ENCODE results near the gene HTR1E.
"Not testable (repeated sequence)": the region's sequence is repeated elsewhere in the genome, so short reads cannot be mapped to it uniquely, and the experiment has no call there.

The HTR1E gene

GRCh38 chr6:86937219-86938079, at the start of gene HTR1E:
HTR1E (plus strand) TSS chr6:86937528; CDS start chr6:87015335, 77,807 bp downstream.
- Histone ChIP-seq H3K36me3 (ENCODE audit: insufficient read depth, low read length) (no peaks in the 10 kb centered on the region), H3K4me1 (ENCODE audit: insufficient read depth, low read length) (no peaks in the 10 kb centered on the region), H2AFZ (ENCODE audit: low read depth, low read length) (peak within 1 kb of the TSS; percentile 58), H3K9me3 (ENCODE audit: low read length) (no peaks in the 10 kb centered on the region), H3K27me3 (ENCODE audit: insufficient read depth, low read length) (peaks cover 36% of the 10 kb centered on the region), H3K4me3 (ENCODE audit: low read length) (no peak within 1 kb of the TSS)

GRCh38 chr6:86888301-86888700, 49.0 kb upstream of the HTR1E start:
- Histone ChIP-seq H3K27me3 (ENCODE audit: insufficient read depth, low read length) (no peaks in the 10 kb centered on the region), H3K4me3 (ENCODE audit: low read length) (no peak overlapping the region), H3K9me3 (ENCODE audit: low read length) (no peaks in the 10 kb centered on the region), H2AFZ (ENCODE audit: low read depth, low read length) (no peak overlapping the region), H3K4me1 (ENCODE audit: insufficient read depth, low read length) (no peaks in the 10 kb centered on the region), H3K36me3 (ENCODE audit: insufficient read depth, low read length) (no peaks in the 10 kb centered on the region)

- not testable (repeated sequence) for H2AFZ ChIP-seq (ENCODE audit: low read depth, low read length); H3K9me3 ChIP-seq (ENCODE audit: low read length); H3K4me3 ChIP-seq (ENCODE audit: low read length); H3K27me3 ChIP-seq (ENCODE audit: insufficient read depth, low read length); H3K36me3 ChIP-seq (ENCODE audit: insufficient read depth, low read length); H3K4me1 ChIP-seq (ENCODE audit: insufficient read depth, low read length)
These were observed 40.1 kb upstream of the HTR1E start for GRCh38 chr6:86897265-86897664.

- no peaks in the 10 kb centered on the region for H3K36me3 ChIP-seq (ENCODE audit: insufficient read depth, low read length)
- peaks cover 3% of the 10 kb centered on the region for H3K27me3 ChIP-seq (ENCODE audit: insufficient read depth, low read length)
- no peaks in the 10 kb centered on the region for H3K4me1 ChIP-seq (ENCODE audit: insufficient read depth, low read length)
- H2AFZ ChIP-seq (ENCODE audit: low read depth, low read length), result no peak overlapping the region
- no peaks in the 10 kb centered on the region for H3K9me3 ChIP-seq (ENCODE audit: low read length)
- no peak overlapping the region for H3K4me3 ChIP-seq (ENCODE audit: low read length)
These were observed 23.5 kb upstream of the HTR1E start for GRCh38 chr6:86913795-86914194.

GRCh38 chr6:86916393-86916792, 20.9 kb upstream of the HTR1E start:
- H3K9me3 ChIP-seq (ENCODE audit: low read length), result no peaks in the 10 kb centered on the region
- no peak overlapping the region for H2AFZ ChIP-seq (ENCODE audit: low read depth, low read length)
- H3K27me3 ChIP-seq (ENCODE audit: insufficient read depth, low read length), result peaks cover 3% of the 10 kb centered on the region
- H3K4me1 ChIP-seq (ENCODE audit: insufficient read depth, low read length), result no peaks in the 10 kb centered on the region
- no peaks in the 10 kb centered on the region for H3K36me3 ChIP-seq (ENCODE audit: insufficient read depth, low read length)
- H3K4me3 ChIP-seq (ENCODE audit: low read length), result no peak overlapping the region

GRCh38 chr6:86927138-86927537, 10.2 kb upstream of the HTR1E start:
- not testable (repeated sequence) for H3K4me3 ChIP-seq (ENCODE audit: low read length); H3K4me1 ChIP-seq (ENCODE audit: insufficient read depth, low read length); H2AFZ ChIP-seq (ENCODE audit: low read depth, low read length); H3K27me3 ChIP-seq (ENCODE audit: insufficient read depth, low read length); H3K36me3 ChIP-seq (ENCODE audit: insufficient read depth, low read length); H3K9me3 ChIP-seq (ENCODE audit: low read length)

- not testable (repeated sequence) for H3K4me3 ChIP-seq (ENCODE audit: low read length); H3K9me3 ChIP-seq (ENCODE audit: low read length); H3K36me3 ChIP-seq (ENCODE audit: insufficient read depth, low read length); H3K4me1 ChIP-seq (ENCODE audit: insufficient read depth, low read length); H2AFZ ChIP-seq (ENCODE audit: low read depth, low read length); H3K27me3 ChIP-seq (ENCODE audit: insufficient read depth, low read length)
These were observed 9.5 kb upstream of the HTR1E start for GRCh38 chr6:86927859-86928258.

- no peak overlapping the region for H3K4me3 ChIP-seq (ENCODE audit: low read length)
- no peak overlapping the region for H2AFZ ChIP-seq (ENCODE audit: low read depth, low read length)
- peaks cover 33% of the 10 kb centered on the region for H3K27me3 ChIP-seq (ENCODE audit: insufficient read depth, low read length)
- no peaks in the 10 kb centered on the region for H3K36me3 ChIP-seq (ENCODE audit: insufficient read depth, low read length)
- H3K4me1 ChIP-seq (ENCODE audit: insufficient read depth, low read length), result no peaks in the 10 kb centered on the region
- no peaks in the 10 kb centered on the region for H3K9me3 ChIP-seq (ENCODE audit: low read length)
These were observed 3.0 kb upstream of the HTR1E start for GRCh38 chr6:86934365-86934764.

GRCh38 chr6:86936834-86937218, 502 bp upstream of the HTR1E start:
- no peaks in the 10 kb centered on the region for H3K9me3 ChIP-seq (ENCODE audit: low read length)
- peaks cover 36% of the 10 kb centered on the region for H3K27me3 ChIP-seq (ENCODE audit: insufficient read depth, low read length)
- no peaks in the 10 kb centered on the region for H3K36me3 ChIP-seq (ENCODE audit: insufficient read depth, low read length)
- H3K4me3 ChIP-seq (ENCODE audit: low read length), result no peak overlapping the region
- no peak overlapping the region for H2AFZ ChIP-seq (ENCODE audit: low read depth, low read length)
- no peaks in the 10 kb centered on the region for H3K4me1 ChIP-seq (ENCODE audit: insufficient read depth, low read length)

GRCh38 chr6:86938814-86939213, 1.5 kb downstream of the HTR1E start:
- peaks cover 41% of the 10 kb centered on the region for H3K27me3 ChIP-seq (ENCODE audit: insufficient read depth, low read length)
- no peaks in the 10 kb centered on the region for H3K36me3 ChIP-seq (ENCODE audit: insufficient read depth, low read length)
- H2AFZ ChIP-seq (ENCODE audit: low read depth, low read length), result no peak overlapping the region
- H3K4me1 ChIP-seq (ENCODE audit: insufficient read depth, low read length), result no peaks in the 10 kb centered on the region
- no peak overlapping the region for H3K4me3 ChIP-seq (ENCODE audit: low read length)
- H3K9me3 ChIP-seq (ENCODE audit: low read length), result no peaks in the 10 kb centered on the region

- H3K4me1 ChIP-seq (ENCODE audit: insufficient read depth, low read length), result no peaks in the 10 kb centered on the region
- H2AFZ ChIP-seq (ENCODE audit: low read depth, low read length), result no peak overlapping the region
- H3K27me3 ChIP-seq (ENCODE audit: insufficient read depth, low read length), result peaks cover 38% of the 10 kb centered on the region
- no peaks in the 10 kb centered on the region for H3K36me3 ChIP-seq (ENCODE audit: insufficient read depth, low read length)
- H3K4me3 ChIP-seq (ENCODE audit: low read length), result no peak overlapping the region
- no peaks in the 10 kb centered on the region for H3K9me3 ChIP-seq (ENCODE audit: low read length)
These were observed 4.1 kb downstream of the HTR1E start for GRCh38 chr6:86941461-86941860.

GRCh38 chr6:86942769-86943516, 5.6 kb downstream of the HTR1E start:
- no peaks in the 10 kb centered on the region for H3K9me3 ChIP-seq (ENCODE audit: low read length)
- no peak overlapping the region for H3K4me3 ChIP-seq (ENCODE audit: low read length)
- H3K36me3 ChIP-seq (ENCODE audit: insufficient read depth, low read length), result no peaks in the 10 kb centered on the region
- no peaks in the 10 kb centered on the region for H3K4me1 ChIP-seq (ENCODE audit: insufficient read depth, low read length)
- no peak overlapping the region for H2AFZ ChIP-seq (ENCODE audit: low read depth, low read length)
- H3K27me3 ChIP-seq (ENCODE audit: insufficient read depth, low read length), result peaks cover 23% of the 10 kb centered on the region

- H3K4me3 ChIP-seq (ENCODE audit: low read length), result no peak overlapping the region
- no peaks in the 10 kb centered on the region for H3K9me3 ChIP-seq (ENCODE audit: low read length)
- no peaks in the 10 kb centered on the region for H3K4me1 ChIP-seq (ENCODE audit: insufficient read depth, low read length)
- peaks cover 13% of the 10 kb centered on the region for H3K27me3 ChIP-seq (ENCODE audit: insufficient read depth, low read length)
- H3K36me3 ChIP-seq (ENCODE audit: insufficient read depth, low read length), result no peaks in the 10 kb centered on the region
- H2AFZ ChIP-seq (ENCODE audit: low read depth, low read length), result no peak overlapping the region
These were observed 6.6 kb downstream of the HTR1E start for GRCh38 chr6:86943819-86944407.
